HCT116 (cell line): ENCODE results near the gene SEPTIN12.

Source experiments
- CEBPB ChIP-seq: IDR thresholded peaks from 2 replicates; pipeline ENCODE4 v1.6.1; 2012; ENCODE audit warnings: low read depth
- CTCF ChIP-seq, 3 experiments: fragments of 200-600 bp in 1 of 3; sonication (generic) in 1 of 3; IDR thresholded peaks in 2 of 3; conservative IDR thresholded peaks in 1 of 3; 2 replicates each; pipeline ENCODE4 v1.5.1; 2012 to 2017; ENCODE audit warnings: low read depth in 2 of 3, low read length in 2 of 3, antibody characterized with exemption in 1 of 3, borderline replicate concordance in 1 of 3, control low read depth in 1 of 3, mild to moderate bottlenecking in 1 of 3, mixed read lengths in 1 of 3, mixed run types in 1 of 3, moderate library complexity in 1 of 3; ENCODE audit not compliant: insufficient read depth in 1 of 3
- EZH2 ChIP-seq: fragments of 200-600 bp; sonication (generic); IDR thresholded peaks from 2 replicates; pipeline ENCODE4 v1.6.1; 2017; ENCODE audit warnings: antibody characterized with exemption, mixed run types
- JUND ChIP-seq: IDR thresholded peaks from 2 replicates; pipeline ENCODE4 v1.6.1; 2012
- POLR2A ChIP-seq: IDR thresholded peaks from 2 replicates; pipeline ENCODE4 v1.7.0; 2011; ENCODE audit warnings: borderline replicate concordance; ENCODE audit not compliant: insufficient read depth, insufficient read length; ENCODE audit errors: extremely low read depth
- POLR2AphosphoS5 ChIP-seq: IDR thresholded peaks from 2 replicates; pipeline ENCODE4 v1.6.1; 2011; ENCODE audit warnings: mild to moderate bottlenecking, low read depth, low read length, moderate library complexity
- SP1 ChIP-seq: IDR thresholded peaks from 2 replicates; pipeline ENCODE4 v1.6.1; 2012; ENCODE audit warnings: low read depth
- ZNF274 ChIP-seq: fragments of 200-500 bp; sonication (Bioruptor generic); IDR thresholded peaks from 2 replicates; pipeline ENCODE4 v1.6.1; 2014; ENCODE audit warnings: mild to moderate bottlenecking, low read depth, low read length, inconsistent platforms

- TF ChIP-seq CTCF (IDR thresholded peaks at IDR 0.05 in 2 of 3, conservative IDR thresholded peaks at IDR 0.05 in 1 of 3; ENCODE audit: borderline replicate concordance in 1 of 3, insufficient read depth in 1 of 3, low read depth in 2 of 3, low read length in 2 of 3): no peak
- TF ChIP-seq EZH2: no peak
- TF ChIP-seq ZNF274: no peak
- TF ChIP-seq POLR2A: no peak
- no peak for TF ChIP-seq POLR2AphosphoS5
- TF ChIP-seq CEBPB: no peak
- TF ChIP-seq JUND: no peak
- no peak for TF ChIP-seq SP1
Measured at GRCh38 chr16:4743226-4743878, 44.8 kb downstream of the SEPTIN12 start.
